ENCODE measurements around the gene SLC16A10.

The SLC16A10 gene

DNA sequence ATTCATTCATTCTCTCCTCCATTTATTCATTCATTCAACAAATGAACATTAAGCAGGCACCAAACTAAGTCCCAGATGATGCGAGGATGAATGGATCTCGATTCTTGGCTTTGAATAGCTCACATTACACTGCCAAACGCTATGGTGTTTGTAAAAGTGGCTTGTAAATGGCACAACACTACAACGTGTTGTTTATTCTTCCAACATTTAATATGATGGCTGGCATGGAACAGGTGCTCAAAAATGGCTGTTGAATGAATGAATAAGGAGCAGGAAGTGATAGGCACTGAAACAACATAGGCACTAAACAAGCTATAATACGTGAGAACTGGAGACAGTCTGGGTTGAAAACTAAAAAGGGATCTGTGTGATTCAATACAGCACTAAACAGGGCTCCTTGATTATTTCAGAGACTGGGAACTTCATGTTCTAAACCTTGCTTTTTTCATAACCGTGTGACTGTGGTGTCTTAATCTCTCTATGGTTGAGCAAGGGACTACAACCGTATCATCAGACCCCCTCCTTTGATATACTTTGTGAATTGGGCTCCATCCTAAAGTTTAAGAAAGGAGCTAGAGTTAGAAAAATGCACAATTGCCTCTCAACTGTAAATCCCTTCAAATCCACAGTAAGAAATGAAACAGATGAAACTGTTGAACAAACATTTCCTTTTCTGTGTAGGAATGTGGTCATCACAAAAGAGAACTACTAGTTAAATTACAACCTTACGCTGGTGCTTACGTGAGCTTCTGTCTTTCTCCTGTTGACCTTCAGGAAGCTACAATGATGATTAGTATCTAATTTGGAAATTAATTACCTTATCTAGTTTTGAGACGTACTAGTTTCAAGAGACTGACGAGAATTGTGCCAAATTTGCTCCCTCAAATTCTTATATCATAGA lies 16.9 kb upstream of the SLC16A10 start:
- no peak for TF ChIP-seq GATA3 (IDR thresholded peaks at IDR 0.05; ENCODE audit: low read depth, low read length)
- TF ChIP-seq GATA2 (IDR thresholded peaks at IDR 0.05; ENCODE audit: low read depth, low read length): no peak

DNA sequence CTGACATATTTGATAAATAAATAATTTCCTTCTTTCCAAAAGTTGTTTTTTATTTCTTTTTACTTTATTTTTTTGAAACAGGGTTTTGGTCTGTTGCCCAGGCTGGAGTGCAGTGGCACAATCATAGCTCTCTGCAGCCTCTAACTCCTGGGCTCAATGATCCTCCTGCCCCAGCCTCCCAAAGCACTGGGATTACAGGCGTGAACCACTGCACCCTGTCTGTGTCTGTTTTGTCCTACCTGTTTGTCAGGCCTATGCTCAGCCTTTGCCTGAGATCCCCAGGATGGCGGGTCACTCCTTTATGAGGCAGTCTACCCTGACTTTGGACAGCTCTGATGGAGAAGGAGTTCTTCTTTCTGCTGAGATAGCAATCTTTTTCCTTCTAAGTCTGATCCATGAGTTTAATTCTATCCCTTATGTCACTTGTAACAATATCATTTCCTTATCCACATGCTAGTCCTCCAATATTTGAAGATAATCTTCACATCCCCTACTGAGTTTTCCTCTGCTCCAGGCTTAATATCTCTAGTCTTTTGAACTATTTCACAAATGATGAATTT lies 14.4 kb upstream of the SLC16A10 start:
- TF ChIP-seq GATA3 (IDR thresholded peaks at IDR 0.05; ENCODE audit: low read depth, low read length) (no peak), GATA2 (IDR thresholded peaks at IDR 0.05; ENCODE audit: low read depth, low read length) (no peak)

DNA sequence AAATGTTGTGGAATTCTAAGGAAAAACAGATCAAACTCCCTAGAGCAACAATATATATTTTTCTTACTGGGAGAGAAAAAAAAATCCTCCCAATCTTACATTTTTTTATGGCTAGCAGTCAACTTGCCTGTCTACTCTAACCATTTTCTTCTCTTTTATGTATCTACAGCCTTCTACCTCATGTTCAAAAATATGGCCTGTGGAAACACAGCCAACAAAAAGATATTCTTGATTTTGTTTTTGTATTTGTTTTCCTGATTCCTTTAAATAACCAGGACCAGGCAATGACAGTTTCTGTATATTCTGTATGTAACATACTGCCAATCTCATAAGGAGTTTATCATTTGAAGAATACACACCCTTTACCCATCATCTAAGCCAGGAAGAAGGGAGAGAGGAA lies 13.0 kb upstream of the SLC16A10 start:
- TF ChIP-seq GATA2 (IDR thresholded peaks at IDR 0.05; ENCODE audit: low read depth, low read length): no peak
- TF ChIP-seq GATA3 (IDR thresholded peaks at IDR 0.05; ENCODE audit: low read depth, low read length): no peak

DNA sequence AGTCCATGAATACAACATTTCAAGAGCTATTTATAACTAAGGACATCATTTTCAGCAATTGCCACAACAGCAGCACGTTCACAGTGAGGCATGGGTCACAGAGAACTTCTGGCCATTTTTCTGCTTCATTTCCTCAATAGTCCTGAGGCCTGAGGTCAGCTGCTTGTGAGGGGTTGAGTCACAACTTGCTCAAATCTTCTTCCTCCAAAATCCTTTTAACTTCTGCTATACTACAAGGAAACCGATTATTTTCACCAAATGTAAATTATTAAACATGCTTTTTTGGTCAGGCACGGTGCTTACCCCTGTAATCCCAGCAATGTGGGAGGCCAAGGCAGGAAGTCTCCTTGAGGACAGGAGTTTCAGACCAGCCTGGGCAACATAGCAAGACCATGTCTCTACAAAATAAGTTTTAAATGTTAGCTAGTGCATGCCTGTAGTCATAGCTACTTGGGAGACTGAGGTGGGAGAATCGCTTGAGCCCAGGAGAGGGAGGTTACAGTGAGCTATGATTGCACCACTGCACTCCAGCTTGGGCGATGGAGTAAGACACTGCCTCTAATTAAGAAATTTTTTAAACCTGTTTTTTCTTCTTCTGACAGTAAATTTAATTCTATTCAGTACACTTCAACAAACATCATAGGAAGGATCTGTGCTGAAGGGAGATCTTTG lies 11.1 kb upstream of the SLC16A10 start:
- TF ChIP-seq GATA2 (IDR thresholded peaks at IDR 0.05; ENCODE audit: low read depth, low read length) (no peak), GATA3 (IDR thresholded peaks at IDR 0.05; ENCODE audit: low read depth, low read length) (no peak)

DNA sequence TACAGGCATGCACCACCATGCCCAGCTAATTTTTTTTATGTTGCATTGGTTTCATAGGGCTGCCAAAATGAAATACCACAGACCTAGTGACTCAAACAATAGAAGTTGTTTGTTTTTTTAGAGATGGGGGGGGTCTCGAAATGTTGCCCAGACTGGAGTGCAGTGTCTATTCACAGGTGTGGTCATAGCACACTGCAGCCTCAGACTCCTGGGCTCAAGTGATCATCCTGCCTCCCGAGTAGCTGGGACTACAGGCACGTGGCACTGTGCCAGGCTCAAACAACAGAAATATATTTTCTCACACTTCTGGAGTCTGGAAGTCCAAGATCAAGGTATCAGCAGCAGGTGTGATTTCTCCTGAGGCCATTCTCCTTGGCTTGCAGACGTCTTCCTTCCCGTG lies 6.6 kb upstream of the SLC16A10 start:
- no peak for TF ChIP-seq GATA3 (IDR thresholded peaks at IDR 0.05; ENCODE audit: low read depth, low read length)

DNA sequence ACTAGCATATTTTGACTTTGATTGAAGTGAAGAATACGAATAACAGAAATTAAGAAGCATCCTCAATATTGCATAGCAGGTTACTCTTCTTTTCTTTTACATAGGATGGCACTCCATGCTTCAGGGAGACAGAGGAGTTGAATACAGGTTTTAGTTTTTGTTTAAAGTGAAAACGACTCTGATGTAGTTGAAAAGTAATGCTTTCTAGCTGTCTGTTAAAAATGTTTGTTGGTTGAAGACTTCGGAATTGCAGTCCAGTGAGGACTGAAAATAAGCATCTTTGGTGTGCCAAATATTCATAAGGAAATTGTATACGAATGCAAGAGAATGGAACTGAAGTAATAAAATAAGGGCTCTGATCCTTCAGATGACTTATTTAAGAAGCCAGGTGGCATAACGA lies 618 bp upstream of the SLC16A10 start:
- TF ChIP-seq GATA3 (IDR thresholded peaks at IDR 0.05; ENCODE audit: low read depth, low read length) (no peak), GATA2 (IDR thresholded peaks at IDR 0.05; ENCODE audit: low read depth, low read length) (no peak)

DNA sequence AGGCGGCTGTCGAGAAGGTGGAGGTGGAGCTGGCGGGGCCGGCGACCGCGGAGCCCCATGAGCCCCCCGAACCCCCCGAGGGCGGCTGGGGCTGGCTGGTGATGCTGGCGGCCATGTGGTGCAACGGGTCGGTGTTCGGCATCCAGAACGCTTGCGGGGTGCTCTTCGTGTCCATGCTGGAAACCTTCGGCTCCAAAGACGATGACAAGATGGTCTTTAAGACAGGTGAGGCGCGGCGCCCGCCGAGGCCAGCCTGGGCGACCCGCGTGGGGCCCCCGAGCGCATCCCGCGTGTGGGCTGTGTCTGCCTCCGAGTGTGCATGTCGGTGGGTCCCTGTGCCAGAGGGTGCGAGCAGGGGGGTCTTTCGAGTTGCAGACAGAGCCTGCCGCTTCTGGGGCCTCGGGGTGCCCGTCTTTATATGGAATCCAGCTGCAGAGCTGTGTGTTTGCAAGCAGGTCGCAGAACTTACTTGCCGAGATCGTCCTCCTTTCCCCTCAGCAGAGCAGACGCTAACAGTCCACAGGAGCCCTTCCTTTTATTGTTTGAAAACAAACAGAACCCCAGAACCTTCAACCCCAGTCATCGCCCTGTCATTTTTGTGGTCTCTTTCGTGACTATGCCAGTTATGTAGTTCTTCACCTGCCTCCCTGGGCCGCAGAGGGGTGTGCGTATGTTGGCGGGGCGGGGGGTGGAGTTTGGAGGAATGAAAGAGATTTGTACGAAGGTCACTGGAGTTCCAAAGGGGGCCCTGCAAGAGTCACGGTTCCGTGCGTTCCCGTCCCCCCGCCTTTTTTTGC lies 766 bp downstream of the SLC16A10 start:
- TF ChIP-seq GATA3 (IDR thresholded peaks at IDR 0.05; ENCODE audit: low read depth, low read length) (no peak), GATA2 (IDR thresholded peaks at IDR 0.05; ENCODE audit: low read depth, low read length) (no peak)

DNA sequence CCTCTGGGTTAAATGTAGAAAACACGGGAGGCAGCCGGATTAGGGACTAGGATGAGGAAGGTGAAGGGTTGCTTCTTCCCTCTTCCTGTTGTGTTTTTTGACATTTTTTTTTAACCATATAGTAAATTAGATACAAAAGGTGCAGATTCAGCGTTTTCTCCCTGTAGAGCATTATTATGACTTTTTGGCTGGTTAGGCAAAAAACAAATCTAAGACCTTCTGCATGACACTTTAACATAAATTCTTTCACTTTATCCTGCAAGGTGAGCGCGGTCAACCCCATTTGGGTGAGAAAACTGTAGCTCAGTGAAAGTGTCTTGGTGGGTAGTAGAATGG lies 1.3 kb downstream of the SLC16A10 start:
- TF ChIP-seq GATA2 (IDR thresholded peaks at IDR 0.05; ENCODE audit: low read depth, low read length) (no peak), GATA3 (IDR thresholded peaks at IDR 0.05; ENCODE audit: low read depth, low read length) (no peak)

DNA sequence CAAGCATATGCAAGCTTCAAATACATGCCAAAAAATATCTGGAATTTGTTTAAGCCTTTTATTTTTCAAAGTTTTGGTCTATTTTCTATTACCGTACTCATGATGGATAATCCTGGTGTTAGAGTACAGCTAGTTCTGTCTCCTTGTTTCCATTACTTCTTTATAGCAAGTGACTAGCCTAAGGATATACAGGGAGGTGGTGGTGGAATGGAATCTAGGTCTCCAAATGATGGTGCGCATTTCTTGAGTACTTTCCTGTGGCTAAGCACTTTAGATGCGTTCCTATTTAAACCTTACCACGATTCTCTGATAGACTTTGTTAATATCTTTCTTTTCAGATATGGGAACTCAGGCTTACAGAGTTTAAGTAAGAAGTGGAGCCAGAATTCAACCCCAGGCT lies 3.5 kb downstream of the SLC16A10 start:
- TF ChIP-seq GATA2 (IDR thresholded peaks at IDR 0.05; ENCODE audit: low read depth, low read length): no peak
- no peak for TF ChIP-seq GATA3 (IDR thresholded peaks at IDR 0.05; ENCODE audit: low read depth, low read length)

DNA sequence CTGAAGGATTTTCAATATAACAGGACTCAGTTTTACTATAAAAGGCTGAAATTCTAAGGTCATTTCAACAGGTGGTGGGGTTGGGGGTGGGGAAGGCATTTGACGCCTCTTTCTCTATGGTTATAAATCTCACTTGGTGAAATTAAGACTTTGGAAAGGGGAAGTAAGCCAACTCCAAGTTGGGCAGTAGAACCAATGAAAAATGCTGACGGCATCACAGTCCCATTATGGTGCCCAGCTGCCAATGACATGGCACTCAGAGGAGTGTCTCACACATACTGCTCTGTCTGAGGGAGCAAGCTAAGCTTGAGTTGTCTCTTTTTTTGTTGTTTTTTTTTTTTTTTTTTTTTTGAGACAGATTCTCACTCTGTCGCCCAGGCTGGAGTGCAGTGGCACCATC lies 4.7 kb downstream of the SLC16A10 start:
- no peak for TF ChIP-seq GATA3 (IDR thresholded peaks at IDR 0.05; ENCODE audit: low read depth, low read length)
- no peak for TF ChIP-seq GATA2 (IDR thresholded peaks at IDR 0.05; ENCODE audit: low read depth, low read length)

DNA sequence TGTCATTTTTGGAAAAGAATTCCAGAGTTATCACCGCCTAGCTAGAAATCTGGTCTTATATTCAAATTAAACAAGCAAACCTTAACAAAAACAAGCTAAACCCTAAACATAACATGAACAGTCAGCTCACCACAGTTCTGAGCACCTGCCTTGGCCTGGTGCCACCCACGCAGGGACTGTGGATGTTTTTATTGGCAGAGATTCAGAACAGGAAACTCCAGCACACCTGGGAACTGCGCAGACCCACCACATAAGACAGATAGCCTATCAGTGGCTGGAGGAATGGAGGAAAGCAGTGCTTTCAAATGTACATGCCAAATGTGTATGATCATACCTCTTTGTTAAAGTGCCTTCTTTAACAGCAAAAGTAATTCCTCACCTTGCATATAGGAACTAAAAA lies 8.9 kb downstream of the SLC16A10 start:
- no peak for TF ChIP-seq GATA3 (IDR thresholded peaks at IDR 0.05; ENCODE audit: low read depth, low read length)
- TF ChIP-seq GATA2 (IDR thresholded peaks at IDR 0.05; ENCODE audit: low read depth, low read length): no peak

DNA sequence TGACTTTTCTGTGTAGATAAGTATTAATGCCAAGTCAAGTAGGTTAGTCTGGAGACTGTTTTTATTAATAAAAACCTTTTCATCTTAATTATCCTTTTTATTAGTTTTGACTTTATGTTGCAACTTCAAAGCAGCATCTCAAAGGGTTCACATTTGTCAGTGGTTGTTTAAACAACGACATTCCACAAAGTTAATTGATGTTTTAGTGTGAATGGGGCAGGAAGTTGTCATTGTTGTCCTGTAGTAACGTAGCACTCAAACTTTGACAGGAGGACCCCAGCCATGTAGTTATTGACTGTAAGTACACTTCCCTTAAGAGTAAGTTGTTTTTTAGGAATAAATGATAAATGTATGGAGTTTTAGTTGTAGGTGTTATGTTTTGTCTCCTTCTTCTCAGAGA lies 11.3 kb downstream of the SLC16A10 start:
- TF ChIP-seq GATA3 (IDR thresholded peaks at IDR 0.05; ENCODE audit: low read depth, low read length) (no peak), GATA2 (IDR thresholded peaks at IDR 0.05; ENCODE audit: low read depth, low read length) (no peak)

DNA sequence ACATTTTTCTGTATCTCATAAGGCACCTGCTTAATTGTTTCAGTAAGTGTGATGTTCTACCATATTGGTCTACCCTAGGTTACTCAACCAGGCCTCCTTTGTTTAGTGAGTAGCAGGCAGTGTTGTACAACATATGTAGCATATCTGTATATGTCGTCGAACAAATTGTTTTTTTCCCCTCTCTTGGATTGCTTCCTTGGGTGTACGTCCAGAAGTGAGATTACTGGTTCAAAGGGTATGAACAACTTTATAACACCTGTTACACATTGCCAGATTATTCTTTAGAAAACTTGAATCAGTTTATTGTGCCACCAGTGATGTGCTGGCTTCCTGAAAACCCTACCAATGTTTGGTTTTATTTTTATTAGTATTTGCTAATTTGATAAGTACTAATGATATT lies 14.7 kb downstream of the SLC16A10 start:
- TF ChIP-seq GATA3 (IDR thresholded peaks at IDR 0.05; ENCODE audit: low read depth, low read length) (no peak), GATA2 (IDR thresholded peaks at IDR 0.05; ENCODE audit: low read depth, low read length) (no peak)

DNA sequence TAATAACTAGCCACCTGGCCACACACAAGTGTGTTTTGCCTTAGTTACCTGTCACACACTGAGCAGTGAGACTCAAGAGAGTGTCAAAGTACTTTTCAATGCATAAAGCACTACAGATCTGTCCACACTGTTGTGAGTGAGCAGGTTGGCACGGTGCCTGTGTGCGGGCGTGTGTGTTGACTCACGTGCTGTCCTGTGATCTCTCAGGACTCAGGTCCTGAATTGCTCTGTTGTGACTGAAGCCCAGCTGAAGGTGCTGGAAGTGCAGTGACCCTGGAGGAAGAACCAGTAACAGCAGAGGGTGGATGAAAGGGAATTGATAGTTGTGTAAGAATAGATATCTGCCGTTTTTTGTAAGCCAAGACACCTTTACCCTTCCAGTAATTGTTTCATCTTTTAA lies 18.3 kb downstream of the SLC16A10 start:
- TF ChIP-seq GATA3 (IDR thresholded peaks at IDR 0.05; ENCODE audit: low read depth, low read length): no peak
- no peak for TF ChIP-seq GATA2 (IDR thresholded peaks at IDR 0.05; ENCODE audit: low read depth, low read length)
